ENCODE results near the gene GRK5.

Gene GRK5

DNA sequence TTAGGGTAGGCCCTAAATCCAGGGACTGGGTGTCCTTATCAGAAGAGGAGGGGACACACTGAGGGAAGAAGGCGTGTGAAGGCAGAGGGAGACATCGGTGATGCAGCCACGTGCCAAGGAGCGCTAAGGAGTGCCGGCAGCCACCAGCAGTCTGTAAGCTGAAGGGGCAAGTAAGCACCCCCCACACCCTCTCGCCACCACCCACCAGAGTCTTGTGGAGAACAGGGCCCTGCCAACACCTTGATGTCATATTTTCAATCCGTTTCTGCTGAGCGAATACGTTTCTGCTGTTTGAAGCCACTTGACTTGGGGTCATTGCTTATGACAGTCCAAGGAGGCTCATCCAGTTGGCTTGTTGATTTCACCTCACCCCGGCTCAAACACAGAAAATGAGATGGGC lies 297.3 kb downstream of the GRK5 start:
- H3K79me2 ChIP-seq (ENCODE audit: control insufficient read depth, low read length): no peaks in the 10 kb centered on the region
- peaks cover 14% of the 10 kb centered on the region for H3K36me3 ChIP-seq (ENCODE audit: control insufficient read depth, low read length)
- no peak overlapping the region for H3K4me3 ChIP-seq (ENCODE audit: low read length)
- H3K4me1 ChIP-seq (ENCODE audit: control insufficient read depth, low read length): peaks cover 18% of the 10 kb centered on the region
- H3F3A ChIP-seq (ENCODE audit: control insufficient read depth, insufficient read depth): no peaks in the 10 kb centered on the region
- H3K27ac ChIP-seq (ENCODE audit: low read depth, low read length): no peak overlapping the region
- H3K9me3 ChIP-seq (ENCODE audit: control insufficient read depth, insufficient read depth, low read length): no peaks in the 10 kb centered on the region
- H3K4me2 ChIP-seq (ENCODE audit: low read length): no peak overlapping the region
- no peaks in the 10 kb centered on the region for H3K9me2 ChIP-seq (replicated peaks; ENCODE audit: control insufficient read depth, low read length)
- H4K20me1 ChIP-seq (ENCODE audit: control insufficient read depth, insufficient read depth, low read depth, low read length): no peaks in the 10 kb centered on the region
- no peaks in the 10 kb centered on the region for H3K27me3 ChIP-seq (ENCODE audit: control insufficient read depth, low read length)
- TF ChIP-seq, protein P1, sequence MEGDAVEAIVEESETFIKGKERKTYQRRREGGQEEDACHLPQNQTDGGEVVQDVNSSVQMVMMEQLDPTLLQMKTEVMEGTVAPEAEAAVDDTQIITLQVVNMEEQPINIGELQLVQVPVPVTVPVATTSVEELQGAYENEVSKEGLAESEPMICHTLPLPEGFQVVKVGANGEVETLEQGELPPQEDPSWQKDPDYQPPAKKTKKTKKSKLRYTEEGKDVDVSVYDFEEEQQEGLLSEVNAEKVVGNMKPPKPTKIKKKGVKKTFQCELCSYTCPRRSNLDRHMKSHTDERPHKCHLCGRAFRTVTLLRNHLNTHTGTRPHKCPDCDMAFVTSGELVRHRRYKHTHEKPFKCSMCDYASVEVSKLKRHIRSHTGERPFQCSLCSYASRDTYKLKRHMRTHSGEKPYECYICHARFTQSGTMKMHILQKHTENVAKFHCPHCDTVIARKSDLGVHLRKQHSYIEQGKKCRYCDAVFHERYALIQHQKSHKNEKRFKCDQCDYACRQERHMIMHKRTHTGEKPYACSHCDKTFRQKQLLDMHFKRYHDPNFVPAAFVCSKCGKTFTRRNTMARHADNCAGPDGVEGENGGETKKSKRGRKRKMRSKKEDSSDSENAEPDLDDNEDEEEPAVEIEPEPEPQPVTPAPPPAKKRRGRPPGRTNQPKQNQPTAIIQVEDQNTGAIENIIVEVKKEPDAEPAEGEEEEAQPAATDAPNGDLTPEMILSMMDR (IDR thresholded peaks at IDR 0.05; ENCODE audit: low read depth, low read length, poor library complexity, severe bottlenecking): no peak
- no peak for TF ChIP-seq EZH2phosphoT487 (IDR thresholded peaks at IDR 0.05; ENCODE audit: borderline replicate concordance, low read length)

DNA sequence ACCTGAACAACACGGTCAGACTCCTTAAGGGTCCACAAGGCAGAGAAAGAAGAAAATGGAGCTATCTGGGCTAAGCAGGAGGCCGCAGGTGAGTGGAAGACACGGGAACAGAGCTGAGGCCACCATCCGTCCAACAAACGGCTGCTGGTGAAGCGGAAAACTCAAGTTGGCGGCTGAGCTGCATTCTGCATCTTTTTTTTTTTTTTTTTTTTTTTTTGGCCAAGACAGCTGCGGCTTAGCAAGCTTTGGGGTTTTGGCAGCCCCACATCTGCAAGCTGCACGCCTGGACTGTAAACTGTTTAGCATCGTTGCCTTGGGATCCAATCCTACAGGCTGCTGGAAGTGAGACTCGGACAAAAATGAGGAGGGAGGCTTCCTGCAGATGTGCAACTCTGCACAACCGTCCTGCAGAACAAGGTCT lies 297.8 kb downstream of the GRK5 start:
- Histone ChIP-seq H3K4me3 (ENCODE audit: low read length) (no peak overlapping the region), H3K79me2 (ENCODE audit: control insufficient read depth, low read length) (no peaks in the 10 kb centered on the region), H3K27ac (ENCODE audit: low read depth, low read length) (no peak overlapping the region), H3K36me3 (ENCODE audit: control insufficient read depth, low read length) (peaks cover 14% of the 10 kb centered on the region; the same call in 1 of the 2 replicates), H3K4me1 (ENCODE audit: control insufficient read depth, low read length) (peaks cover 18% of the 10 kb centered on the region), H4K20me1 (ENCODE audit: control insufficient read depth, insufficient read depth, low read depth, low read length) (no peaks in the 10 kb centered on the region), H3K9me3 (ENCODE audit: control insufficient read depth, insufficient read depth, low read length) (no peaks in the 10 kb centered on the region), H3F3A (ENCODE audit: control insufficient read depth, insufficient read depth) (no peaks in the 10 kb centered on the region), H3K4me2 (ENCODE audit: low read length) (no peak overlapping the region), H3K27me3 (ENCODE audit: control insufficient read depth, low read length) (no peaks in the 10 kb centered on the region), H3K9me2 (replicated peaks; ENCODE audit: control insufficient read depth, low read length) (no peaks in the 10 kb centered on the region)
- TF ChIP-seq EZH2phosphoT487 (IDR thresholded peaks at IDR 0.05; ENCODE audit: borderline replicate concordance, low read length): no peak
- TF ChIP-seq, protein P1 (IDR thresholded peaks at IDR 0.05; ENCODE audit: low read depth, low read length, poor library complexity, severe bottlenecking): no peak
